DOHH2 (cell line): ENCODE data around the gene CACNA1B.

Experiments used
- H3F3A ChIP-seq: fragments of 200-600 bp; sonication (generic), shearing (Covaris generic); 2 replicates; pipeline ENCODE4 v1.6.0; 2016; ENCODE audit warnings: antibody characterized with exemption, mild to moderate bottlenecking; ENCODE audit not compliant: control insufficient read depth, insufficient read depth
- H3K27ac ChIP-seq: fragments of 200-600 bp; sonication (generic); 2 replicates; pipeline ENCODE4 v1.5.1; 2014; ENCODE audit warnings: low read depth, mild to moderate bottlenecking, low read length, moderate library complexity
- H3K27me3 ChIP-seq: fragments of 200-600 bp; sonication (generic); 2 replicates; pipeline ENCODE4 v1.6.1; 2014; ENCODE audit warnings: mild to moderate bottlenecking, low read length, mixed read lengths; ENCODE audit not compliant: control insufficient read depth
- H3K36me3 ChIP-seq: fragments of 200-600 bp; sonication (generic); 2 replicates; pipeline ENCODE4 v1.6.1; 2014; ENCODE audit warnings: mild to moderate bottlenecking, low read length, moderate library complexity, mixed read lengths; ENCODE audit not compliant: control insufficient read depth
- H3K4me1 ChIP-seq: fragments of 200-600 bp; sonication (generic); 2 replicates; pipeline ENCODE4 v1.6.1; 2014; ENCODE audit warnings: mild to moderate bottlenecking, low read length, mixed read lengths; ENCODE audit not compliant: control insufficient read depth
- H3K4me2 ChIP-seq: fragments of 200-600 bp; sonication (generic); 2 replicates; pipeline ENCODE4 v1.6.0; 2014; ENCODE audit warnings: mild to moderate bottlenecking, low read length, moderate library complexity
- H3K4me3 ChIP-seq: fragments of 200-600 bp; sonication (generic); 2 replicates; pipeline ENCODE4 v1.5.1; 2014; ENCODE audit warnings: mild to moderate bottlenecking, low read length, mixed read lengths
- H3K79me2 ChIP-seq: fragments of 200-600 bp; sonication (generic); 2 replicates; pipeline ENCODE4 v1.6.1; 2014; ENCODE audit warnings: mild to moderate bottlenecking, low read length, mixed read lengths; ENCODE audit not compliant: control insufficient read depth
- H3K9me2 ChIP-seq: fragments of 200-600 bp; sonication (generic); replicated peaks from 2 replicates; pipeline ENCODE4 v1.6.1; 2014; ENCODE audit warnings: mild to moderate bottlenecking, low read length, mixed read lengths; ENCODE audit not compliant: control insufficient read depth
- H3K9me3 ChIP-seq: fragments of 200-600 bp; sonication (generic); 2 replicates; pipeline ENCODE4 v1.6.1; 2014; ENCODE audit warnings: antibody characterized with exemption, low read length, mixed read lengths; ENCODE audit not compliant: control insufficient read depth, insufficient read depth
- H4K20me1 ChIP-seq: fragments of 200-600 bp; sonication (generic); 2 replicates; pipeline ENCODE4 v1.6.0; 2014; ENCODE audit warnings: low read depth, mild to moderate bottlenecking, antibody characterized with exemption, low read length, moderate library complexity; ENCODE audit not compliant: control insufficient read depth, insufficient read depth
- EZH2phosphoT487 ChIP-seq: fragments of 200-600 bp; sonication (generic); IDR thresholded peaks from 2 replicates; pipeline ENCODE4 v1.6.1; 2017; ENCODE audit warnings: borderline replicate concordance, mild to moderate bottlenecking, antibody characterized with exemption, low read length, moderate library complexity, mixed read lengths
- TF ChIP-seq, protein P1 (sequence below): fragments of 200-600 bp; sonication (generic); IDR thresholded peaks from one replicate; pipeline ENCODE4 v1.5.1; 2014; ENCODE audit warnings: antibody characterized with exemption, mild to moderate bottlenecking, low read depth, low read length; ENCODE audit not compliant: poor library complexity, severe bottlenecking

CACNA1B gene

DNA sequence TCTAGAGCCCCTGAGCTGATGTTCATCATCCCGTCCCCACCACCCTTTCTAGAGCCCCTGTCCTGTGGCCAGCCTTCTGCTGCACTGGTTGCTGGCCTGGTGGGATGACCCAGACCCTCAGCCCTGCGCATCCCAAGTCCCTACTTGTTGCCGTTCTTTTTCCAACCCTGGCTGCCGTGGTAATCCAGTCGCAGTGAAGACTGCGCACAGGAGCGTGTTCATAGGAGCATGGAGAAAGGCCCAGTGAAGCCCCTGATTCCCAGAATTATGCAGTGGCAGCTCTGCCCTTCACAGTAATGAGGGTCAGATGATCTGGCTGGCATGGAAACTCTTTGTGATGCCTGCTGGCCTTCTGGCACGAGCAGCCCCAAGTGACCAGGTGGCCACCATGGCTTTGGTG is 183.3 kb downstream of the CACNA1B start:
- Histone ChIP-seq H4K20me1 (no peaks in the 10 kb centered on the region), H3K9me3 (no peaks in the 10 kb centered on the region), H3K4me3 (no peak overlapping the region), H3K79me2 (no peaks in the 10 kb centered on the region), H3K36me3 (no peaks in the 10 kb centered on the region), H3K27me3 (no peaks in the 10 kb centered on the region), H3K9me2 (no peaks in the 10 kb centered on the region), H3K4me2 (no peak overlapping the region), H3K4me1 (no peaks in the 10 kb centered on the region), H3K27ac (no peak overlapping the region), H3F3A (no peaks in the 10 kb centered on the region)
- TF ChIP-seq, protein P1, sequence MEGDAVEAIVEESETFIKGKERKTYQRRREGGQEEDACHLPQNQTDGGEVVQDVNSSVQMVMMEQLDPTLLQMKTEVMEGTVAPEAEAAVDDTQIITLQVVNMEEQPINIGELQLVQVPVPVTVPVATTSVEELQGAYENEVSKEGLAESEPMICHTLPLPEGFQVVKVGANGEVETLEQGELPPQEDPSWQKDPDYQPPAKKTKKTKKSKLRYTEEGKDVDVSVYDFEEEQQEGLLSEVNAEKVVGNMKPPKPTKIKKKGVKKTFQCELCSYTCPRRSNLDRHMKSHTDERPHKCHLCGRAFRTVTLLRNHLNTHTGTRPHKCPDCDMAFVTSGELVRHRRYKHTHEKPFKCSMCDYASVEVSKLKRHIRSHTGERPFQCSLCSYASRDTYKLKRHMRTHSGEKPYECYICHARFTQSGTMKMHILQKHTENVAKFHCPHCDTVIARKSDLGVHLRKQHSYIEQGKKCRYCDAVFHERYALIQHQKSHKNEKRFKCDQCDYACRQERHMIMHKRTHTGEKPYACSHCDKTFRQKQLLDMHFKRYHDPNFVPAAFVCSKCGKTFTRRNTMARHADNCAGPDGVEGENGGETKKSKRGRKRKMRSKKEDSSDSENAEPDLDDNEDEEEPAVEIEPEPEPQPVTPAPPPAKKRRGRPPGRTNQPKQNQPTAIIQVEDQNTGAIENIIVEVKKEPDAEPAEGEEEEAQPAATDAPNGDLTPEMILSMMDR, result no peak
- TF ChIP-seq EZH2phosphoT487, result no peak

DNA sequence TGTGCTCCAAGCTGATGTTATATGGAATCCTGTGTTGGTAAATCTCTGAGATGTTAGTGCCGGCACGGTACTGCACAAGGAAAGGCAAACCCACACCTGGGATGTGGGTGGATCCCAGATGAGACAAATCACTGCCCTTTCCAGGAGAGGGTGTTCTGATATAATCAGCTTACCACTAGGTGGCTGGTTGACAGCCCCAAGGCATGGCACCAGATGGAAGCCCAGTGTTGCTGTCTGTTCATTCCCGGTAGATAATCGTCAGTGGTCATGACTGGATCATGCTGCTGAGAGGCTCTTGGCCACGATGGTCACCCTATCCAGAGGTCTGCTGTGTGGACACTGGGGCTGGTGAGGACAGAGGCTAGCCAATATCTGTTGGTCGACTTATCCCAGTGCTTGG is 184.0 kb downstream of the CACNA1B start:
- Histone ChIP-seq H3K4me1 (no peaks in the 10 kb centered on the region), H3K79me2 (no peaks in the 10 kb centered on the region), H4K20me1 (no peaks in the 10 kb centered on the region), H3K4me3 (no peak overlapping the region), H3F3A (no peaks in the 10 kb centered on the region), H3K9me2 (no peaks in the 10 kb centered on the region), H3K27ac (no peak overlapping the region), H3K4me2 (no peak overlapping the region), H3K27me3 (no peaks in the 10 kb centered on the region), H3K36me3 (no peaks in the 10 kb centered on the region), H3K9me3 (no peaks in the 10 kb centered on the region)
- TF ChIP-seq EZH2phosphoT487, result no peak
- TF ChIP-seq, protein P1, result no peak

DNA sequence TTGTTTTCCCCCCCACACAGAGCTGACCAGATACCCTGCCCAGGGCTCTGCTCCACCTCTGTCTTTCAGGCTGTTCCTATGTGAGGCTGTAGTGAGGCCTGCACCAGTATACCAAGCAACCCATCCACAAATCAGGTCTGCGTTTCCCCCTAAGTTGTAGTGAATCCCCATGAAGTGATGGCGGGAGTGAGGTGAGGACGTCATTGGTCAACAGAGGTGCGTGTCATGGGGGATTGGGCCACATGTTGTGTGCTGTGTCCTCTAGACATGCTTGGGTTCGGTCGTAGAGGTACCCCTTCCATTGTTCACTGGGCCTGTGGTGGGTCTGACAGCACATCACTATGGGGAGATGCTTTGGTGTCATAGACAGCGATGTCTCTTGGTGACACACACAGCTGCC is 184.6 kb downstream of the CACNA1B start:
- Histone ChIP-seq H3K79me2 (no peaks in the 10 kb centered on the region), H3K9me3 (no peaks in the 10 kb centered on the region), H3K4me1 (no peaks in the 10 kb centered on the region), H3K27me3 (no peaks in the 10 kb centered on the region), H3K4me2 (no peak overlapping the region), H3K4me3 (no peak overlapping the region), H4K20me1 (no peaks in the 10 kb centered on the region), H3F3A (no peaks in the 10 kb centered on the region), H3K9me2 (no peaks in the 10 kb centered on the region), H3K36me3 (no peaks in the 10 kb centered on the region), H3K27ac (no peak overlapping the region)
- TF ChIP-seq, protein P1, result no peak
- no peak for TF ChIP-seq EZH2phosphoT487

DNA sequence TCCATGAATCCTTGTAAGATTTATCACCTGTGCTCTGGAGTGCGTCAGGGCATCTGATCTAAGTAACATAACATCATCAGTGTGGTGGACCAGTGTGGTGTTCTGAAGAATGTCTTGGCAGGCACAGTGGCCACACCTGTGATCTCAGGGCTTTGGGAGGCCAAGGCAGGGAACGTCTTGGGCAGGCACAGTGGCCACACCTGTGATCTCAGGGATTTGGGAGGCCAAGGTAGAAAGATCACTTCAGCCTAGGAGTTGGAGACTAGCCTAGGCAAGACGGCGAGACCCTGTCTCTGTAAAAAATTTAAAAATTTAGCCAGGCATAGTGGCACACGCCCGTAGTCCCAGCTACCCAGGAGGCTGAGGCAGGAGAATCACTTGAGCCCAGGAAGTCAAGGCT is 185.5 kb downstream of the CACNA1B start:
- H3K9me3 ChIP-seq, result no peaks in the 10 kb centered on the region
- H3K27ac ChIP-seq, result no peak overlapping the region
- H3K9me2 ChIP-seq, result no peaks in the 10 kb centered on the region
- TF ChIP-seq, protein P1, result no peak
- no peaks in the 10 kb centered on the region for H3K36me3 ChIP-seq
- no peaks in the 10 kb centered on the region for H4K20me1 ChIP-seq
- no peaks in the 10 kb centered on the region for H3F3A ChIP-seq
- H3K4me1 ChIP-seq, result no peaks in the 10 kb centered on the region
- no peaks in the 10 kb centered on the region for H3K79me2 ChIP-seq
- no peaks in the 10 kb centered on the region for H3K27me3 ChIP-seq
- no peak overlapping the region for H3K4me2 ChIP-seq
- H3K4me3 ChIP-seq, result no peak overlapping the region
